Naive thymus-derived CD4-positive, alpha-beta T cell (primary cell): Measurements from ENCODE around the gene FCER1G. TPM values are rescaled to one million over a fixed set of nuclear protein-coding genes. Genes with fewer than 3 reads are reported as not detected.
A peak's percentile ranks its signal among the peaks of the same experiment; 100 is the strongest.

Source experiments
- ATAC-seq: fragments of 150-1000 bp; cut with Tn5 transposase; 2 replicates; pipeline ENCODE4 v1.10.0; 2021; ENCODE audit warnings: mild to moderate bottlenecking, moderate library complexity
- CTCF ChIA-PET: fragments of 350-600 bp; sonication (Branson Sonifier 250); formaldehyde crosslinking; loops from one replicate; lab custom pipeline; 2021; ENCODE audit warnings: antibody characterized with exemption; lab: Charles Lee
- POLR2A ChIA-PET: fragments of 350-600 bp; sonication (Branson Sonifier 250); formaldehyde crosslinking; loops from one replicate; lab custom pipeline; 2021; ENCODE audit warnings: antibody characterized with exemption, inconsistent platforms; lab: Charles Lee
- DNase-seq, 9 donors: peaks; one replicate each; pipeline versions ENCODE4 v3.0.0 to v3.0.0-alpha.2; 2020 to 2022; ENCODE audit warnings: mixed read lengths in 1 of 9
- H3K27ac ChIP-seq: one replicate; pipeline ENCODE4 v1.7.0; 2013; ENCODE audit warnings: mild to moderate bottlenecking, low read depth, low read length, moderate library complexity
- H3K27me3 ChIP-seq, 2 donors: one replicate each; pipeline ENCODE4 v1.7.0; 2013; ENCODE audit warnings: low read length in 2 of 2, mild to moderate bottlenecking in 2 of 2, moderate library complexity in 2 of 2; ENCODE audit not compliant: control insufficient read depth in 2 of 2, insufficient read depth in 2 of 2
- H3K36me3 ChIP-seq, 3 experiments: 1 replicate in 2 of 3; 2 replicates in 1 of 3; pipeline ENCODE4 v1.7.0; 2013; ENCODE audit warnings: low read length in 3 of 3, mild to moderate bottlenecking in 3 of 3, moderate library complexity in 1 of 3; ENCODE audit not compliant: insufficient read depth in 3 of 3, control insufficient read depth in 2 of 3
- H3K4me1 ChIP-seq, 2 donors: one replicate each; pipeline ENCODE4 v1.7.0; 2013; ENCODE audit warnings: low read length in 2 of 2, mild to moderate bottlenecking in 2 of 2, moderate library complexity in 1 of 2; ENCODE audit not compliant: control insufficient read depth in 2 of 2, insufficient read depth in 2 of 2
- H3K4me3 ChIP-seq: 2 replicates; pipeline ENCODE4 v1.7.0; 2013; ENCODE audit warnings: mild to moderate bottlenecking, low read length
- H3K9me3 ChIP-seq, 3 experiments: 1 replicate in 2 of 3; 2 replicates in 1 of 3; pipeline ENCODE4 v1.7.0; 2013; ENCODE audit warnings: low read length in 3 of 3; ENCODE audit not compliant: control insufficient read depth in 2 of 3
- H3K27ac Mint-ChIP-seq, 9 donors: one replicate each; pipeline ENCODE4 v1.8.0; 2020 to 2022; ENCODE audit warnings: mixed read lengths in 9 of 9, mild to moderate bottlenecking in 8 of 9, moderate library complexity in 5 of 9, inconsistent platforms in 2 of 9
- H3K27me3 Mint-ChIP-seq, 5 donors: one replicate each; pipeline ENCODE4 v1.8.0; 2021 to 2022; ENCODE audit warnings: mixed read lengths in 5 of 5, mild to moderate bottlenecking in 1 of 5
- H3K36me3 Mint-ChIP-seq, 5 donors: one replicate each; pipeline ENCODE4 v1.8.0; 2020 to 2022; ENCODE audit warnings: mixed read lengths in 5 of 5, mild to moderate bottlenecking in 3 of 5, inconsistent platforms in 1 of 5
- H3K4me1 Mint-ChIP-seq, 7 donors: one replicate each; pipeline ENCODE4 v1.8.0; 2020 to 2022; ENCODE audit warnings: mixed read lengths in 7 of 7, mild to moderate bottlenecking in 3 of 7, inconsistent platforms in 1 of 7
- H3K4me3 Mint-ChIP-seq, 10 donors: one replicate each; pipeline ENCODE4 v1.8.0; 2020 to 2022; ENCODE audit warnings: mild to moderate bottlenecking in 10 of 10, mixed read lengths in 10 of 10, moderate library complexity in 6 of 10, inconsistent platforms in 2 of 10
- H3K9me3 Mint-ChIP-seq, 11 donors: one replicate each; pipeline ENCODE4 v1.8.0; 2020 to 2022; ENCODE audit warnings: mixed read lengths in 11 of 11, mild to moderate bottlenecking in 4 of 11, inconsistent platforms in 1 of 11, moderate library complexity in 1 of 11
- intact Hi-C, 2 donors: fragments of 100-400 bp; cut with micrococcal nuclease; formaldehyde crosslinking; loops; one replicate each; pipeline ENCODE4 v1.15.1; 2023
- polyA plus RNA-seq, 2 donors: library from polyadenylated mRNA; unstranded; fragments of 300-500 nt; fragmentation: Illumina TruSeq; gene quantifications; one replicate each; pipeline ENCODE4 v1.2.3, GENCODE V29; 2021
- total RNA-seq, 6 experiments: library from RNA in 5 of 6; stranded (reverse) in 5 of 6; gene quantifications; 1 replicate in 5 of 6; 2 replicates in 1 of 6; pipeline ENCODE4 v1.2.3 and lab custom pipeline; 2021 to 2026

FCER1G gene
- total and polyA plus RNA-seq, 7 experiments from 2014 or later: 2.6 to 171 (median 13.9) TPM

DNA sequence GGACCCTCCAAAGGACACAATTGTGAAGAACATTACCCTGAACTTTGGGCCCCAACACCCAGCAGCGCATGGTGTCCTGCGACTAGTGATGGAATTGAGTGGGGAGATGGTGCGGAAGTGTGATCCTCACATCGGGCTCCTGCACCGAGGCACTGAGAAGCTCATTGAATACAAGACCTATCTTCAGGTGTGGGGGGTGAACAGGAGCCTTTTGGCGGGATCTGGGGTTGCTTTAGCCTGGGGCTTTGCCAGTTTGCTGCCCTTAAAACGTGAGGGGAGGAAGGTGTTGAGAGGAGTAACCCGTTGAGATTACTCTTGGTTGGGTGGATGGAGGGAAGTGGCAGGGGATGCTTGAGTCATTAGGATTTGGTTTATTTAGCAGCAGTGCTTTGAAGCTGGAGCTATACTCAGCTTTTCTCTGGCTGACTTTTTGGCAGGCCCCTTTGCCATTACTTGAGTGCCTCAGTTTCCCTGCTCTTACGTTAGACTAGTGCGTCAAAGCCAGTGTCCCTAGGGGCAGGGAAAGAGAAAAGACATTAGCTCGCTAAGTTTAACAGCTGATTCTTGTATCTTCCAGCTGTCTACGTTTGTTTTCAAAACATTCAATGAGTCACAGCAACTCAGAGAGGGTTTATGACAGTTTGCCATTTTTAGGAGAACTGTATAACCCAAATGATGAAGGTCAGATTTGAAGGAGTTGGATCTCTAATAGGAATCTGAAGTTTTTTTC, 8.5 kb upstream of the FCER1G start:
- H3K4me3 ChIP-seq: no peak overlapping the region
- Mint-ChIP-seq H3K27me3 (no peaks in the 10 kb centered on the region), H3K27ac (peak overlapping the region in 5 of 9 donors; percentile 10 to 88 (median 64)), H3K36me3 (peaks cover 22 to 42% (median 34%) of the 10 kb centered on the region in 5 donors), H3K4me1 (peaks cover 17 to 73% (median 61%) of the 10 kb centered on the region in 7 donors), H3K4me3 (no peak overlapping the region), H3K9me3 (no peaks in the 10 kb centered on the region)
- intact Hi-C loops: no loop called here
- DNase-seq (no peak), ATAC-seq (no peak)
- H3K9me3 ChIP-seq: no peaks in the 10 kb centered on the region
- CTCF ChIA-PET: interaction anchor here (0.7 to 6.1 kb wide), 9 partner anchors 15 to 182 kb away, joined by 3 to 66 read pairs (median 5); partner anchors contain the start of genes PPOX and TOMM40L
- H3K4me1 ChIP-seq: peaks cover 18 to 49% of the 10 kb centered on the region in 2 donors
- POLR2A ChIA-PET: interaction anchor here (0.7 to 29.1 kb wide), 9 partner anchors 9 to 97 kb away, joined by 3 to 508 read pairs (median 6); partner anchors contain the start of genes APOA2, FCER1G, PPOX and TOMM40L
- H3K27me3 ChIP-seq: no peaks in the 10 kb centered on the region
- H3K36me3 ChIP-seq: peaks cover 20 to 66% (median 37%) of the 10 kb centered on the region in 3 experiments
- H3K27ac ChIP-seq: no peak overlapping the region

DNA sequence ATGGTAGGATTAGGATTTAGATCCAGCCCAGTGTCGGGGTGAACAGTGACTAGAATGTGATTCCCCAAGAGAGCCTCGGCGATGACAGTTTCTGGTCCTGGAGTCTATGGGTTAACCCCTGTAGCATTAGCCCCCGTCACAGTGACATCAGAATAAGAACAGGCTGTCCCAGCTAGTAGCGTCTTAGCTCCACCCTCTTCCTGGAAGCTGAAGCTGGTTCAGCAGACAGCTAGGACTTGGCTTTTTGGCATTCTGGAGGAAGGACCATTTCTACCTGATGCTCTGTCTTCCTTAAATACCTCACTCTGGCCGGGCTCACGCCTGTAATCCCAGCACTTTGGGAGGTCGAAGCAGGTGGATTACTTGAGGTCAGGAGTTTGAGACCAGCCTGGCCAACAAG, 7.9 kb upstream of the FCER1G start:
- Histone ChIP-seq H3K4me1 (peaks cover 16 to 45% of the 10 kb centered on the region in 2 donors), H3K36me3 (peaks cover 23 to 72% (median 43%) of the 10 kb centered on the region in 3 experiments), H3K4me3 (no peak overlapping the region), H3K9me3 (no peaks in the 10 kb centered on the region), H3K27ac (no peak overlapping the region), H3K27me3 (no peaks in the 10 kb centered on the region)
- ChIA-PET CTCF (interaction anchor here (1.0 to 6.1 kb wide), 5 partner anchors 15 to 167 kb away, joined by 3 to 66 read pairs (median 21); partner anchors contain the start of gene TOMM40L), POLR2A (interaction anchor here (0.6 to 29.1 kb wide), 4 partner anchors 16 to 83 kb away, joined by 4 to 508 read pairs (median 113); partner anchors contain the start of genes APOA2, FCER1G, PPOX and TOMM40L)
- H3K4me3 Mint-ChIP-seq: no peak overlapping the region
- H3K4me1 Mint-ChIP-seq: peaks cover 17 to 71% (median 55%) of the 10 kb centered on the region in 7 donors
- ATAC-seq: no peak
- intact Hi-C loops: no loop called here
- peaks cover 25 to 46% (median 37%) of the 10 kb centered on the region in 5 donors for H3K36me3 Mint-ChIP-seq
- DNase-seq: no peak
- H3K9me3 Mint-ChIP-seq: no peaks in the 10 kb centered on the region
- H3K27me3 Mint-ChIP-seq: no peaks in the 10 kb centered on the region
- H3K27ac Mint-ChIP-seq: peak overlapping the region in 3 of 9 donors; percentile 2 to 52 (median 10)

DNA sequence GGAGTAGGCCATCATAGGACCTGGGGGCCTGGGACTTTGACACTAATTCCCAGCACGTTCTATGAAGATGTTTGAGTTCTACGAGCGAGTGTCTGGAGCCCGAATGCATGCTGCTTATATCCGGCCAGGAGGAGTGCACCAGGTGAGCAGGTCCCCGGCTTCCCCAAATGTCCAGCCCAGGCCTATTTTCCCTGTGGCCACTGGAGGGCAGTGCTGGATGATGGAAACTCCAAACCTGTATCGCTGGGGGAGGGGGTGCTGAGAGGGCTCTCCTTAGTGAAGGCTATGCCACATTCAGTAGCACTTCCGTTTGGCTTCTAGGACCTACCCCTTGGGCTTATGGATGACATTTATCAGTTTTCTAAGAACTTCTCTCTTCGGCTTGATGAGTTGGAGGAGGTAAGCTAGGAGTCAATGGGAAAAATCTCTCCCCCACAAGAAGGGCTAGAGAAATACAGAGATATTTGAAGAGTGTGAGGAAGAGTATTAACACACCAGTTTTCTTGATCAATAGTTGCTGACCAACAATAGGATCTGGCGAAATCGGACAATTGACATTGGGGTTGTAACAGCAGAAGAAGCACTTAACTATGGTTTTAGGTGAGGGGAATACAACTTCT, 5.2 kb upstream of the FCER1G start:
- Mint-ChIP-seq H3K9me3 (no peaks in the 10 kb centered on the region), H3K4me3 (no peak overlapping the region), H3K27ac (peak overlapping the region in 8 of 9 donors; percentile 60 to 89 (median 66)), H3K27me3 (no peaks in the 10 kb centered on the region), H3K4me1 (peaks cover 12 to 49% (median 41%) of the 10 kb centered on the region in 7 donors), H3K36me3 (peaks cover 22 to 60% (median 43%) of the 10 kb centered on the region in 5 donors)
- POLR2A ChIA-PET: interaction anchor here (1.4 to 29.1 kb wide), 4 partner anchors 7 to 80 kb away, joined by 4 to 508 read pairs (median 9); partner anchors contain the start of genes APOA2, FCER1G, NDUFS2 and TOMM40L
- H3K4me1 ChIP-seq: peaks cover 0 to 31% of the 10 kb centered on the region in 2 donors
- ATAC-seq (peak; percentile 98), DNase-seq (peak; percentile 53 to 79 (median 73))
- H3K4me3 ChIP-seq: no peak overlapping the region
- H3K27ac ChIP-seq: peak overlapping the region; percentile 27
- H3K27me3 ChIP-seq: no peaks in the 10 kb centered on the region
- CTCF ChIA-PET: interaction anchor here (0.6 to 6.9 kb wide), 14 partner anchors 8 to 174 kb away, joined by 3 to 74 read pairs (median 8); partner anchors contain the start of genes ADAMTS4, APOA2, NDUFS2 and TOMM40L
- peaks cover 32 to 83% (median 45%) of the 10 kb centered on the region in 3 experiments for H3K36me3 ChIP-seq
- no peaks in the 10 kb centered on the region for H3K9me3 ChIP-seq
- intact Hi-C loops: loop anchor here (1.0 kb wide), 6 partner anchors 15 to 172 kb away; partner anchors contain the start of gene PPOX (in 1 of the 2)

DNA sequence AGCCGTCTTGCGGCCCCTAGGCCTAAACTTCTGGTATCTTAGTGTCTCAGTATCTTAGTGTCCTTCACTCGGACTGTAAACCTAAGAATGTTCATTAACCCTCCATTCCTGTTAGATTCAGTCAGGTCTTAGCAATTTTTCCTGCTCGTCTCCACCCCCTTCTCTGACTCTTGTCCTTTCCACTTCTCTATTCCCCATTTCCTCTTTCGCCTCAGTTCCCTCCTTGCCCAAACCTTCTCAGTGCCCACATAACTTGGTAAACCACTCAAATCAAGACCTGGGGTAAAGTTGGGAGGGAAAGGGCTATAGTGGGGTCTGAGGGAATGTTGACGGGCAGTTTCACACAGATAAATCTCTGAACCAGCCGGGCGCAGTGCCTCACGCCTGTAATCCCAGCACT, 726 bp upstream of the FCER1G start:
- H3K27ac Mint-ChIP-seq: peak overlapping the region in 5 of 9 donors; percentile 30 to 99 (median 78)
- Histone ChIP-seq H3K4me3 (no peak overlapping the region), H3K4me1 (peaks cover 0 to 39% of the 10 kb centered on the region in 2 donors), H3K36me3 (peaks cover 24 to 55% (median 24%) of the 10 kb centered on the region in 3 experiments), H3K9me3 (no peaks in the 10 kb centered on the region), H3K27ac (no peak overlapping the region), H3K27me3 (no peaks in the 10 kb centered on the region)
- ChIA-PET CTCF (interaction anchor here (6.9 kb wide), 1 partner anchor 12 kb away, joined by 74 read pairs; the partner anchor contains the start of gene TOMM40L), POLR2A (interaction anchor here (16.8 kb wide), 1 partner anchor 15 kb away, joined by 508 read pairs; the partner anchor contains the start of genes ADAMTS4 and NDUFS2)
- peaks cover 34 to 61% (median 50%) of the 10 kb centered on the region in 7 donors for H3K4me1 Mint-ChIP-seq
- peaks cover 14 to 44% (median 33%) of the 10 kb centered on the region in 5 donors for H3K36me3 Mint-ChIP-seq
- ATAC-seq: no peak
- no peak for DNase-seq
- no peaks in the 10 kb centered on the region for H3K9me3 Mint-ChIP-seq
- H3K27me3 Mint-ChIP-seq: no peaks in the 10 kb centered on the region
- no peak overlapping the region for H3K4me3 Mint-ChIP-seq
- intact Hi-C loops: no loop called here

DNA sequence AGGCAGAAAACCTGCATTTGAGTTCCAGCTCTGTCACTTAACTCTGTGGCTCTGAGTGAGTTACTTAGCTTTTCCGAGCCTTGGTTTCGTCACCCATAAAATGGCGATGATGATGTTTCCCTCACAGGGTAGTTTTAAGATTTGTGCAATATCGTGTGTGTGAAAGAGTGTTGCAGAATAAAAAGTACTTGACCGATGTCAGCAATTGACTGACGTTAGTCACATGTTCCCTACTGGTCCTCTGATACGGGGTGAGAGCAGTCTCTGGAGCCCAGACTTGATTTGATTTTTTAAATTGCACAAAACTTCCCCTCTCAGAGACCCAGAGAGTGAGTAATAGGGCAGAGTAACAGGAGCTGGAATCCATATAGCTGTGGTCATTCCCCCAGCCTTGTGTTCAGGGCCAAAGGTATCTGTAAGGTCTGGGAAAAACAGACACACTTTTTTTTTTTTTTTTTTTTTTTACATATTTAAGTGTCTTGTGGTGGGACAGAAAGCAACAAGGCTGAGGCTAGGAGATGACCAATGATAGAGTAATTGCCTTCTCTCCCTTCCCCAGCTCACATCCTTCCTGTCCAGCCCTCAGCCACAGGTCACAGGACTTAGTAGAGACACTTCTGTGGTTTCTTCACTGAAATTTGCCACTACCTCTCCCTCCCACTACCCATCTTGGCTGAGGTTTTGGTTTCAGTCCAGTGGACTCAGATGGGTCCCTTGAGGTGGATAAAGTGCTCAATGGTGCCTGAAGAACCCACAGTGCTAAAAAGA, 2.0 kb downstream of the FCER1G start:
- Mint-ChIP-seq H3K4me3 (peak overlapping the region in 7 of 10 donors; percentile 8 to 73 (median 67)), H3K27me3 (no peaks in the 10 kb centered on the region), H3K36me3 (peaks cover 3 to 24% (median 18%) of the 10 kb centered on the region in 5 donors), H3K27ac (peak overlapping the region; percentile 51 to 99 (median 91)), H3K9me3 (no peaks in the 10 kb centered on the region), H3K4me1 (peaks cover 31 to 64% (median 54%) of the 10 kb centered on the region in 7 donors)
- peak overlapping the region; percentile 52 for H3K27ac ChIP-seq
- no peaks in the 10 kb centered on the region for H3K27me3 ChIP-seq
- no peaks in the 10 kb centered on the region for H3K9me3 ChIP-seq
- ATAC-seq (peak; percentile 82), DNase-seq (no peak)
- peaks cover 0 to 45% of the 10 kb centered on the region in 2 donors for H3K4me1 ChIP-seq
- POLR2A ChIA-PET: interaction anchor here (0.8 to 16.8 kb wide), 7 partner anchors 9 to 172 kb away, joined by 3 to 508 read pairs (median 8); partner anchors contain the start of genes ADAMTS4, NDUFS2, SDHC and TOMM40L
- intact Hi-C loops: no loop called here
- CTCF ChIA-PET: interaction anchor here (0.7 to 3.8 kb wide), 7 partner anchors 8 to 97 kb away, joined by 3 to 24 read pairs (median 4); partner anchors contain the start of genes PPOX, SDHC and TOMM40L
- peaks cover 3 to 28% (median 9%) of the 10 kb centered on the region in 3 experiments for H3K36me3 ChIP-seq
- no peak overlapping the region for H3K4me3 ChIP-seq
